Ovary (tissue), 9 donors: ENCODE measurements around the gene ME3. TPM values are rescaled to one million over a fixed set of nuclear protein-coding genes. Genes with fewer than 3 reads are reported as not detected.
"Not testable (repeated sequence)": the region's sequence is repeated elsewhere in the genome, so short reads cannot be mapped to it uniquely, and the experiment has no call there.

Source experiments
- DNase-seq, 5 donors: peaks; one replicate each; pipeline ENCODE4 v3.0.0-alpha.2; 2019 to 2020
- H3K27ac ChIP-seq, 2 donors: fragments of 200-600 bp; one replicate each; pipeline versions ENCODE4 v1.5.1 to v1.8.0; 2019 to 2022
- H3K27me3 ChIP-seq: fragments of 200-600 bp; one replicate; pipeline ENCODE4 v1.8.0; 2022
- H3K36me3 ChIP-seq: fragments of 200-600 bp; sonication (generic); one replicate; pipeline ENCODE4 v1.5.1; 2019
- H3K4me1 ChIP-seq: one replicate; pipeline ENCODE4 v1.8.1; 2013; ENCODE audit warnings: mild to moderate bottlenecking, moderate library complexity; ENCODE audit not compliant: insufficient read depth
- H3K4me3 ChIP-seq: fragments of 200-600 bp; sonication (generic); one replicate; pipeline ENCODE4 v1.5.1; 2017
- H3K9me3 ChIP-seq, 2 donors: fragments of 200-600 bp in 1 of 2; sonication (generic) in 1 of 2; one replicate each; pipeline versions ENCODE4 v1.5.1 to v1.8.1; 2013 to 2019; ENCODE audit warnings: mild to moderate bottlenecking in 1 of 2, moderate library complexity in 1 of 2
- EP300 ChIP-seq: sonication (generic); formaldehyde crosslinking; IDR thresholded peaks from one replicate; pipeline ENCODE4 v1.6.1; 2017; ENCODE audit warnings: antibody characterized with exemption
- POLR2A ChIP-seq: fragments of 450-650 bp; IDR thresholded peaks from one replicate; pipeline ENCODE4 v1.6.1; 2017; ENCODE audit warnings: antibody characterized with exemption, mild to moderate bottlenecking, moderate library complexity
- WGBS, 3 donors: extraction: QIAGEN DNeasy Blood & Tissue Kit in 1 of 3; methylation state at CpG; one replicate each; pipeline versions ENCODE4 v1.1.5 to v1.1.7; 2013 to 2017; 5-methylcytosine and 5-hydroxymethylcytosine counted together
- intact Hi-C, 4 donors: fragments of 100-400 bp; cut with DNase I; formaldehyde crosslinking; loops; one replicate each; pipeline versions ENCODE4 v1.11.0 to v1.15.1; 2022 to 2023
- polyA plus RNA-seq, 2 donors: library from polyadenylated mRNA; stranded (reverse); fragments of 200-250 nt in 1 of 2; fragments of 350-450 nt in 1 of 2; fragmentation: Illumina TruSeq in 1 of 2; extraction: RNeasy Lipid Tissue Mini Kit (QIAGEN cat#74804) in 1 of 2; gene quantifications; one replicate each; pipeline ENCODE4 v1.2.3, GENCODE V29; 2013 to 2014
- total RNA-seq, 7 donors: library from RNA; depleted of rRNA in 2 of 7; stranded (reverse); fragments of >200 nt in 2 of 7; fragmentation: NEBNext Ultra II Directional in 3 of 7; extraction: Animal tissue kit (Norgen Biotek cat#: 25700) in 3 of 7; gene quantifications; one replicate each; pipeline versions ENCODE4 v1.1.0 to v1.2.4, GENCODE V29; 2016 to 2023
- TF ChIP-seq, protein P1 (sequence below), 3 donors: fragments of 450-650 bp in 2 of 3; fragments of 200-600 bp in 1 of 3; IDR thresholded peaks; one replicate each; pipeline versions ENCODE4 v1.5.1 to v1.8.0; 2016 to 2022; ENCODE audit warnings: antibody characterized with exemption in 3 of 3, mild to moderate bottlenecking in 1 of 3
- donor health status: DM: no; HTN: no; CAD: no; lungs with moderate emphysema.
- donor health status: DM: no; HTN: no; CAD: no.
- donor health status: Bipolar disorder and iron deficiency.
- donor health status: DM: yes; HTN: yes; CAD: no.
- donor health status: DM: no; HTN: no; CAD: no.
- donor health status: DM: yes; HTN: yes; CAD: no.

Gene ME3
- total and polyA plus RNA-seq, 9 donors: 25.2 to 48.6 (median 43.1) TPM

DNA sequence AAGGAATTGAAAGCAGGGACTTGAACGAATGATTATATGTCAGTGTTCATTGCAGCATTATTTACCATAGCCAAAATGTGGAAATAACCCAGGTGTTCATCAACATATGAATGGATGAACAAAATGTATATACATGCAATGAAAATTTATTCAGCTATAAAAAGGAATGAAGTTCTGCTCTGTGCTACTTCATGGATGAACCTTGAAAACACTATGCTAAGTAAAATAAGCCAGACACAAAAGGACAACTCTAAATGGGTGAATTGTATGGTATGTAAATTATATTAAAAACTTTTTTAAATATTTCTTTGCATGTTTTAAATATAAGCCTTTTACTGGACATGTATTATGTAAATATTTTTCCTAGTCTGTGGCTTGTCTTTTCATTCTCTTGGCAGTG is 107.0 kb downstream of the ME3 start:
- H3K27ac ChIP-seq: no peak overlapping the region
- TF ChIP-seq, protein P1, sequence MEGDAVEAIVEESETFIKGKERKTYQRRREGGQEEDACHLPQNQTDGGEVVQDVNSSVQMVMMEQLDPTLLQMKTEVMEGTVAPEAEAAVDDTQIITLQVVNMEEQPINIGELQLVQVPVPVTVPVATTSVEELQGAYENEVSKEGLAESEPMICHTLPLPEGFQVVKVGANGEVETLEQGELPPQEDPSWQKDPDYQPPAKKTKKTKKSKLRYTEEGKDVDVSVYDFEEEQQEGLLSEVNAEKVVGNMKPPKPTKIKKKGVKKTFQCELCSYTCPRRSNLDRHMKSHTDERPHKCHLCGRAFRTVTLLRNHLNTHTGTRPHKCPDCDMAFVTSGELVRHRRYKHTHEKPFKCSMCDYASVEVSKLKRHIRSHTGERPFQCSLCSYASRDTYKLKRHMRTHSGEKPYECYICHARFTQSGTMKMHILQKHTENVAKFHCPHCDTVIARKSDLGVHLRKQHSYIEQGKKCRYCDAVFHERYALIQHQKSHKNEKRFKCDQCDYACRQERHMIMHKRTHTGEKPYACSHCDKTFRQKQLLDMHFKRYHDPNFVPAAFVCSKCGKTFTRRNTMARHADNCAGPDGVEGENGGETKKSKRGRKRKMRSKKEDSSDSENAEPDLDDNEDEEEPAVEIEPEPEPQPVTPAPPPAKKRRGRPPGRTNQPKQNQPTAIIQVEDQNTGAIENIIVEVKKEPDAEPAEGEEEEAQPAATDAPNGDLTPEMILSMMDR (IDR thresholded peaks at IDR 0.05): no peak
- TF ChIP-seq EP300 (no peak), POLR2A (no peak)
- 81 to 93% (median 89%) methylated on average over 1 of the region's 1 CpG for WGBS, 3 donors

DNA sequence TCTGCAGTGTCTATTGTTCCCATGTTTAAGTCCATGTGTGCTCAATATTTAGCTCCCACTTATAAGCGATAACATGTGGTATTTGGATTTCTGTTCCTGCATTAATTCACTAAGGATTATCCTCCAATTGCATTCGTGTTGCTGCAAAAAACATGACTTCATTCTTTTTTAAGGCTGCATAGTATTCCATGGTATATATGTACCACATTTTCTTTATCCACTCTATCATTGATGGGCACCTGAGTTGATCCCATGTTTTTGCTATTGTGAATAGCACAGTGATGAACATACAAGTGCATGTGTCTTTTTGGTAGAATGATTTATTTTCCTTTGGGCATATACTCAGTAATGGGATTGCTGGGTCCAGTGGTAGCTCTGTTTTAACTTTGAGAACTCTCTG is 109.6 kb downstream of the ME3 start:
- H3K27me3 ChIP-seq, H3K4me3 ChIP-seq, H3K36me3 ChIP-seq, intact Hi-C loops, H3K27ac ChIP-seq, DNase-seq, H3K9me3 ChIP-seq: not testable (repeated sequence)
- H3K4me1 ChIP-seq: peaks cover 19% of the 10 kb centered on the region
- 86 to 98% (median 93%) methylated on average over 2 of the region's 2 CpGs for WGBS, 3 donors

More for the DNA sequence above, 107.0 kb downstream of the ME3 start:
- Histone ChIP-seq H3K4me3 (no peak overlapping the region), H3K27me3 (no peaks in the 10 kb centered on the region), H3K4me1 (peaks cover 2% of the 10 kb centered on the region), H3K9me3 (no peaks in the 10 kb centered on the region), H3K36me3 (no peaks in the 10 kb centered on the region)
- intact Hi-C loops: no loop called here
- DNase-seq: no peak

DNA sequence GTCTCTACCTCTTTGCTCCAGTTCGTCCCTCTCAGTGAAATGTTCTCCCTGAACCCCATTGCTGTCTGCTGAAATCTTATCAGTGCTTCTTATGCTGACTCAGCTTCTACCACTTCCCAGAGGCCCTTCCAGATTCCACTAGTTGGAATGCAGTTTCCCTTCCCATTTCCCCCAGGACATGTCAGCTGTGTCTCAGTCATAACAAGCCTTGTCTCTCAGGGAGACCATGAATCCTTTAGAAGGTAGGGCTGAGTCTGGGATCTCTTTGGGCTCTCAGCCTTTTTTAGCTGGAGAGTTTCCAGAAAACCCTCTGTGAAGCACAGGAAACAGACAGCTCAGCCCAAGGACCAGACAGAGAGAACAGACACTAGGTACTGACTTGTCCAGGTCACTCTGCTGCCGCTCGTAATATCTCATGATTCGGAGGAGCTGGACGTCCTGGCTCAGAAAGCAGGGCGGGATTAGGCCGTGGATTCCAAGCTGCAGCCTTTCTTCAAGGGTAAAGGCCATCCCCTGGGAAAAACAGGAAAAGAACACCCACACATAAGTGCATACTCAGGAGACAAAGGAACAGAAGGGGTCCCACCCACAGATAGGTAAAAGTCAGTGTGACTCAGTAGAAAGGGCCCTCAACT is 113.0 kb downstream of the ME3 start:
- TF ChIP-seq POLR2A (no peak), EP300 (no peak)
- TF ChIP-seq, protein P1 (IDR thresholded peaks at IDR 0.05): no peak
- Histone ChIP-seq H3K4me3 (no peak overlapping the region), H3K27me3 (no peaks in the 10 kb centered on the region), H3K4me1 (peaks cover 17% of the 10 kb centered on the region), H3K36me3 (no peaks in the 10 kb centered on the region), H3K9me3 (no peaks in the 10 kb centered on the region), H3K27ac (peak overlapping the region; percentile 13 to 51)
- DNase-seq: peak; percentile 36 to 58 (median 54)
- intact Hi-C loops: no loop called here
- 8 to 18% (median 11%) methylated on average over 7 of the region's 7 CpGs for whole genome bisulfite sequencing, 3 donors

DNA sequence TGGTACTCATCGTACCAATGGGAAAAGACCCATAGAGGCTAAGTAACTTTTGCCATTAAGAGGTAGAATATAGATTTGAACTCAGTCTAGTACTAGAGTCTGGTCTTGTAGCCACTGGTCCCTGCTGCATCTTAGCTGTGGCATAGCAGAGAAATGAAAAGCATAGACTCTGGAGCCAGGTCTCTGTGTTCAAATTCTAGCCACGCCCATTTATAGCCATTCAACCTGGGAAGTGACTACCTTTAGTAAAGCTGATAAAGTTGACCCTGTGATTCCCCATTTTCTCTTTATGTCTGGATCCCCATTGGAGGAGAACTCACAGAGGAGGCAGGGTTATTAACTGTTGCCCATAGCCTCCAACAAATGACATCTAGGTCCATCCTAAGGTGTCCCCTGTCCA is 113.6 kb downstream of the ME3 start:
- DNase-seq: no peak
- intact Hi-C loops: no loop called here
- Histone ChIP-seq H3K27ac (peak overlapping the region; percentile 13 to 51), H3K4me1 (peaks cover 17% of the 10 kb centered on the region), H3K27me3 (no peaks in the 10 kb centered on the region), H3K36me3 (no peaks in the 10 kb centered on the region), H3K9me3 (no peaks in the 10 kb centered on the region), H3K4me3 (no peak overlapping the region)
- WGBS, 3 donors: 95 to 99% (median 95%) methylated on average over 2 of the region's 2 CpGs
- no peak for TF ChIP-seq EP300
- TF ChIP-seq, protein P1 (IDR thresholded peaks at IDR 0.05): no peak
- no peak for TF ChIP-seq POLR2A

DNA sequence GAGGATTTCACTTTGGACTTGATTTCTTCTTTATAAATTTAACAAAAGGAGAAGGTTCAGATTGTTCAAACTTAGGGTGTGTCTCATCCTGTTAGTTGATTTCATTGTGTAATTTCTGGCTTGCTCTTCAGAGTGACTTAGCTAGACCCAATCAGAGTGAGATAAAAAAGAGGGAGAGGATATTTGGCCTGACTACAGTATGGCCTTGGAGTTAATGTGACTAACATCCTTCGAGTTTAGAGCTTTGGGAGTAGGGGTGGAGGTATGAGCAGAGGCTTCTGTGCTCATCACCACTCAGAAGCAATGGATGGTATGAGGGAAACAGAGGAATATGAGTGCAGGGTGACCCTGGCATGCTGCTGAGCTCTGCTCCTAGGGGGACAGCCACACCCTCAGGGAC is 114.2 kb downstream of the ME3 start:
- H3K36me3 ChIP-seq: no peaks in the 10 kb centered on the region
- 7 to 13% (median 12%) methylated on average over 1 of the region's 1 CpG for WGBS, 3 donors
- H3K27ac ChIP-seq: peak overlapping the region in 1 of 2 donors; percentile 13
- TF ChIP-seq, protein P1 (IDR thresholded peaks at IDR 0.05): no peak
- TF ChIP-seq POLR2A (no peak), EP300 (no peak)
- no peaks in the 10 kb centered on the region for H3K9me3 ChIP-seq
- H3K4me3 ChIP-seq: no peak overlapping the region
- no peaks in the 10 kb centered on the region for H3K27me3 ChIP-seq
- H3K4me1 ChIP-seq: peaks cover 17% of the 10 kb centered on the region
- intact Hi-C loops: no loop called here
- DNase-seq: no peak
